Measurements from ENCODE around the gene EPS15. TPM values are rescaled to one million over a fixed set of nuclear protein-coding genes. Genes with fewer than 3 reads are reported as not detected.
"Not testable (repeated sequence)": the region's sequence is repeated elsewhere in the genome, so short reads cannot be mapped to it uniquely, and the experiment has no call there.

EPS15 gene
- total and polyA plus RNA-seq, 11 donors = 19.9 to 80.6 (median 67.8) TPM

GRCh38 chr1:51416910-51417309 lies 102.2 kb downstream of the EPS15 start:
- no peak for TF ChIP-seq POLR2A (IDR thresholded peaks at IDR 0.05)
- no peak for TF ChIP-seq CTCF (IDR thresholded peaks at IDR 0.05)
- no peak overlapping the region for H3K4me3 ChIP-seq
- DNase-seq (no peak), ATAC-seq (no peak)
- intact Hi-C loops (cut with DNase I) = loop anchor here in 4 of 10 donors (5.0 to 10.0 kb wide), 4 partner anchors 98 to 198 kb away; partner anchors contain the start of genes EPS15 (in 2 of the 4) and OSBPL9 (in 1 of the 4)
- peaks cover 0 to under 1% (median 0%) of the 10 kb centered on the region in 12 donors for H3K9me3 ChIP-seq
- H3K36me3 ChIP-seq = peaks cover 0 to 56% (median 23%) of the 10 kb centered on the region in 9 donors
- peak overlapping the region in 8 of 12 donors; percentile 2 to 72 (median 35) for H3K27ac ChIP-seq
- peaks cover 0 to 65% (median 18%) of the 10 kb centered on the region in 12 donors for H3K4me1 ChIP-seq
- H3K27me3 ChIP-seq = no peaks in the 10 kb centered on the region

- Histone ChIP-seq H3K4me3 (no peak overlapping the region), H3K9me3 (peaks cover 0 to 3% (median 0%) of the 10 kb centered on the region in 12 donors), H3K36me3 (peaks cover 0 to 53% (median 19%) of the 10 kb centered on the region in 9 donors), H3K27me3 (no peaks in the 10 kb centered on the region), H3K27ac (peak overlapping the region in 4 of 12 donors; percentile 3 to 72 (median 6)), H3K4me1 (peaks cover 0 to 59% (median 17%) of the 10 kb centered on the region in 12 donors)
- peak in 3 of 4 donors; percentile 24 to 61 (median 36) for ATAC-seq
- intact Hi-C loops (cut with DNase I) = loop anchor here in 4 of 10 donors (5.0 to 10.0 kb wide), 4 partner anchors 99 to 199 kb away; partner anchors contain the start of genes EPS15 (in 2 of the 4) and OSBPL9 (in 1 of the 4)
- 31 to 42% (median 40%) methylated on average over 2 of the region's 2 CpGs for WGBS, 4 donors
- TF ChIP-seq CTCF (IDR thresholded peaks at IDR 0.05) (no peak), POLR2A (IDR thresholded peaks at IDR 0.05) (no peak)
- no peak for DNase-seq
Measured at GRCh38 chr1:51415963-51416362, 103.1 kb downstream of the EPS15 start.

GRCh38 chr1:51414811-51415210 lies 104.3 kb downstream of the EPS15 start:
- ATAC-seq (no peak), DNase-seq (no peak)
- TF ChIP-seq POLR2A (IDR thresholded peaks at IDR 0.05) (no peak), CTCF (IDR thresholded peaks at IDR 0.05) (no peak)
- H3K36me3 ChIP-seq = peaks cover 0 to 43% (median 8%) of the 10 kb centered on the region in 9 donors
- peaks cover 0 to 59% (median 17%) of the 10 kb centered on the region in 12 donors for H3K4me1 ChIP-seq
- peak overlapping the region in 1 of 12 donors; percentile 72 for H3K27ac ChIP-seq
- intact Hi-C loops (cut with DNase I) = loop anchor here in 4 of 10 donors (5.0 to 10.0 kb wide), 4 partner anchors 100 to 200 kb away; partner anchors contain the start of genes EPS15 (in 2 of the 4) and OSBPL9 (in 1 of the 4)
- H3K9me3 ChIP-seq = peaks cover 0 to 3% (median 0%) of the 10 kb centered on the region in 12 donors
- H3K27me3 ChIP-seq = no peaks in the 10 kb centered on the region
- no peak overlapping the region for H3K4me3 ChIP-seq

GRCh38 chr1:51411820-51412219 lies 107.2 kb downstream of the EPS15 start:
- H3K36me3 ChIP-seq = peaks cover 0 to 53% (median 27%) of the 10 kb centered on the region in 9 donors
- not testable (repeated sequence) for H3K9me3 ChIP-seq, DNase-seq, H3K27me3 ChIP-seq, H3K4me3 ChIP-seq, H3K27ac ChIP-seq, ATAC-seq
- WGBS, 4 donors = 93 to 97% (median 94%) methylated on average over 5 of the region's 5 CpGs
- intact Hi-C loops (cut with DNase I) = loop anchor here in 2 of 10 donors (10.0 kb wide), 2 partner anchors 103 to 203 kb away; partner anchors contain the start of genes EPS15 (in 1 of the 2) and OSBPL9 (in 1 of the 2)
- peaks cover 0 to 38% (median 13%) of the 10 kb centered on the region in 12 donors for H3K4me1 ChIP-seq
